ENCODE data around the gene NHERF1.

The NHERF1 gene

GRCh38 chr17:74748529-74749278 lies at the start of gene NHERF1:
Gene NHERF1 (plus strand): TSS chr17:74748628. CDS start chr17:74748847, 219 bp downstream.
- peak in 54 of 56 donors; percentile 50 to 97 (median 85) for DNase-seq

GRCh38 chr17:74699236-74699635 lies 49.2 kb upstream of the NHERF1 start:
- no peak for DNase-seq

GRCh38 chr17:74702116-74702871 lies 46.1 kb upstream of the NHERF1 start:
- no peak for DNase-seq

- DNase-seq = no peak
These were observed 45.1 kb upstream of the NHERF1 start for GRCh38 chr17:74703311-74703710.

- no peak for DNase-seq
These were observed 43.9 kb upstream of the NHERF1 start for GRCh38 chr17:74704544-74704943.

- DNase-seq = no peak
These were observed 37.2 kb upstream of the NHERF1 start for GRCh38 chr17:74711058-74711824.

GRCh38 chr17:74712301-74712700 lies 36.1 kb upstream of the NHERF1 start:
- no peak for DNase-seq

- peak in 7 of 56 donors; percentile 1 to 51 (median 10) for DNase-seq
These were observed 35.7 kb upstream of the NHERF1 start, which contains the start of gene CD300LF for GRCh38 chr17:74712756-74713155. Gene CD300LF (minus strand): TSS chr17:74712923. CDS start chr17:74712866, 57 bp downstream.

GRCh38 chr17:74713171-74713755 lies 35.2 kb upstream of the NHERF1 start:
- no peak for DNase-seq

- no peak for DNase-seq
These were observed 33.3 kb upstream of the NHERF1 start for GRCh38 chr17:74715144-74715543.

- DNase-seq = no peak
These were observed 27.9 kb upstream of the NHERF1 start for GRCh38 chr17:74720506-74720905.

- no peak for DNase-seq
These were observed 25.6 kb upstream of the NHERF1 start for GRCh38 chr17:74722782-74723181.

GRCh38 chr17:74723891-74724290 lies 24.5 kb upstream of the NHERF1 start:
- no peak for DNase-seq

- DNase-seq = no peak
These were observed 23.3 kb upstream of the NHERF1 start for GRCh38 chr17:74725111-74725510.

- no peak for DNase-seq
These were observed 20.3 kb upstream of the NHERF1 start for GRCh38 chr17:74728033-74728701.

- DNase-seq = no peak
These were observed 19.7 kb upstream of the NHERF1 start for GRCh38 chr17:74728702-74729075.

- DNase-seq = no peak
These were observed 19.1 kb upstream of the NHERF1 start for GRCh38 chr17:74729368-74729767.

GRCh38 chr17:74729866-74730265 lies 18.6 kb upstream of the NHERF1 start:
- DNase-seq = no peak

- DNase-seq = no peak
These were observed 17.7 kb upstream of the NHERF1 start for GRCh38 chr17:74730491-74731346.

GRCh38 chr17:74731347-74731605 lies 17.2 kb upstream of the NHERF1 start:
- no peak for DNase-seq

Measured in amygdala (tissue), 56 donors.